Activated naive CD8-positive, alpha-beta T cell (primary cell): Measurements from ENCODE around the gene LRRTM4.

Experiments used
- H3K27ac Mint-ChIP-seq: one replicate; pipeline ENCODE4 v1.8.0; 2021; ENCODE audit warnings: mixed read lengths
- H3K27me3 Mint-ChIP-seq: one replicate; pipeline ENCODE4 v1.8.0; 2021; ENCODE audit warnings: mixed read lengths
- H3K36me3 Mint-ChIP-seq: one replicate; pipeline ENCODE4 v1.8.0; 2021; ENCODE audit warnings: mixed read lengths
- H3K4me1 Mint-ChIP-seq: one replicate; pipeline ENCODE4 v1.8.0; 2021; ENCODE audit warnings: low read depth, mixed read lengths
- H3K4me3 Mint-ChIP-seq: one replicate; pipeline ENCODE4 v1.8.0; 2021; ENCODE audit warnings: mild to moderate bottlenecking, mixed read lengths
- H3K9me3 Mint-ChIP-seq: one replicate; pipeline ENCODE4 v1.8.0; 2021; ENCODE audit warnings: low read depth, mixed read lengths

LRRTM4 gene

DNA sequence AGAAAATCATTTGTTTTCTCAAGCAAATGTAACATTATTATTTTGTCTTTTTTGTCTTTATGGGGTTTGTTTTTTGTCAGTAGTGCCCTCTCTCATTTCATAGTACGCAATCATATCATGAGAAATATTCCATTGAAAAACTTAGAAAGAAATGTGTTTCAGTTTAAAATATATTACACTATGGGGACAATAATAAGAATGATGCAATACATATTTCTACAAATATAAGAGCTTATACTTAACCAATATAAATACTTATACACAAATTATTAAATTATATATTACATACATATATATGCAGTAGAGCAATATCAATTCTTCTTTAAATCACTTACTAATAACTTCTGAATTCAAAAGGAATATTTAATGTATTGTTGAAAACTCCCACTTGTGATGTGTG, 13.7 kb downstream of the LRRTM4 start:
- no peaks in the 10 kb centered on the region for H3K4me1 Mint-ChIP-seq
- H3K27ac Mint-ChIP-seq: no peak overlapping the region
- H3K27me3 Mint-ChIP-seq: no peaks in the 10 kb centered on the region
- H3K9me3 Mint-ChIP-seq: peaks cover 9% of the 10 kb centered on the region
- no peaks in the 10 kb centered on the region for H3K36me3 Mint-ChIP-seq
- H3K4me3 Mint-ChIP-seq: no peak overlapping the region

GRCh38 chr2:77507657-77508056, 14.5 kb downstream of the LRRTM4 start:
- H3K27ac Mint-ChIP-seq: no peak overlapping the region
- no peak overlapping the region for H3K4me3 Mint-ChIP-seq
- H3K27me3 Mint-ChIP-seq: no peaks in the 10 kb centered on the region
- no peaks in the 10 kb centered on the region for H3K36me3 Mint-ChIP-seq
- no peaks in the 10 kb centered on the region for H3K4me1 Mint-ChIP-seq
- peaks cover 9% of the 10 kb centered on the region for H3K9me3 Mint-ChIP-seq

GRCh38 chr2:77488141-77488540, 34.0 kb downstream of the LRRTM4 start:
- Mint-ChIP-seq H3K4me3 (no peak overlapping the region), H3K4me1 (no peaks in the 10 kb centered on the region), H3K36me3 (no peaks in the 10 kb centered on the region), H3K9me3 (peaks cover 5% of the 10 kb centered on the region), H3K27me3 (no peaks in the 10 kb centered on the region), H3K27ac (no peak overlapping the region)

- no peaks in the 10 kb centered on the region for H3K36me3 Mint-ChIP-seq
- H3K9me3 Mint-ChIP-seq: peaks cover 5% of the 10 kb centered on the region
- no peaks in the 10 kb centered on the region for H3K4me1 Mint-ChIP-seq
- no peak overlapping the region for H3K27ac Mint-ChIP-seq
- no peak overlapping the region for H3K4me3 Mint-ChIP-seq
- no peaks in the 10 kb centered on the region for H3K27me3 Mint-ChIP-seq
Observed at GRCh38 chr2:77487074-77487803, 34.9 kb downstream of the LRRTM4 start.

DNA sequence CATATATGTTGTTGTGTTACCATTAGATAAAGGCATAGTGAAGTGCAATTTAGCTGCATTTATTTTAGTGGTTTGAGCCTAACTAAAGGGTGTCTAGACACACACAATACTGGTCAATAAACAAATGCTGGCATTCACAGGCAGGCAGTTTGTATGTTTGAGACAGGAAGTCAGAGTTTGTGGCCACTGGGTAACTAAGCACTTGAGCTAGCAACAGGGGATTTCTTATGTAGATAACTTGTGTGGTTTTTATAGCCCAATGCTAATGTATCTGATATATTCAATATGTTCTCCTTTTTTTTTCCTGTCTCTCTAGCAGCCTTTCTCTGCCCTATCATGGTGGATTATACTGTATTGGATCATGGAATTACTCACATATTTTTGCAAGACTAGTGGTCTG, 38.1 kb downstream of the LRRTM4 start:
- Mint-ChIP-seq H3K4me3 (no peak overlapping the region), H3K9me3 (no peaks in the 10 kb centered on the region), H3K27me3 (no peaks in the 10 kb centered on the region), H3K27ac (no peak overlapping the region), H3K36me3 (no peaks in the 10 kb centered on the region), H3K4me1 (no peaks in the 10 kb centered on the region)

DNA sequence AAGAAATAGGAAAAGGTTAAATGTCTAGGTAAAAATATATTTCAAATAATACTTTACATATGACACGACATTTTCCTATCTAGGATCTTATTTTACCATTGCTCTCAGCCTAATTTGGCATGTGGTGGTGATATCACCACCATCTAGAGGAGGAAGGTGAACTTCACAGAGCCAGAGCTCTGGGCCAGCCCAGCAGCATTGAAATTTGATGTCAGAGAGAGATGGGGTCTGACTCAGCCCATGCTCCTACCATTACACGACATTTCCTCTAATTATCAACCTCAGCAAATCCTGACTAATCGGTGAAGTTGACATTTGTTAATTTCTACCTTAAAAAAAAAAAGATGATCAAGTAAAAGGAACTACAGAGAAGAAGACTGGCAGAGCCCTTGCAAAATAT, 42.3 kb downstream of the LRRTM4 start:
- Mint-ChIP-seq H3K9me3 (peaks cover 11% of the 10 kb centered on the region), H3K27ac (no peak overlapping the region), H3K36me3 (no peaks in the 10 kb centered on the region), H3K27me3 (no peaks in the 10 kb centered on the region), H3K4me1 (no peaks in the 10 kb centered on the region), H3K4me3 (no peak overlapping the region)

- Mint-ChIP-seq H3K27ac (no peak overlapping the region), H3K4me3 (no peak overlapping the region), H3K36me3 (no peaks in the 10 kb centered on the region), H3K27me3 (no peaks in the 10 kb centered on the region), H3K9me3 (peaks cover 11% of the 10 kb centered on the region), H3K4me1 (no peaks in the 10 kb centered on the region)
Observed at GRCh38 chr2:77479395-77479794, 42.8 kb downstream of the LRRTM4 start.

DNA sequence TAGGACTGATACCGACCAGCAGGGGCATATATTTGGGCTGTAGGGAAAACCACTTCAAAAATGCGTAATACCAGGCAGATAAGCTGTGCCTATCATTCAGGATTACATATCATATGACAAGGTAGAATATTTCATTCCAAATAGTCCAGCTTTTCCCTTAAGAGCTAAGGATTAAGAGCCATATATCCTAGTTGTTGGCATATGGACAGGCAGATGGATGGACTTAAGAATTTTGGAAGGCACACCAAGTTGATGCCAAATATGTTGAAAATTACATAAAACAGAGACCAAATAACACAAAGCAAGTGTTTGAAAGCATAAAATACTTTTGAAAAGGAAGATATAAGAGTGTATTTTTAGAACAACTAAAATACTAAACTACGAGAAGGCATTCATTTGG, 52.1 kb downstream of the LRRTM4 start:
- no peaks in the 10 kb centered on the region for H3K27me3 Mint-ChIP-seq
- no peaks in the 10 kb centered on the region for H3K36me3 Mint-ChIP-seq
- no peak overlapping the region for H3K4me3 Mint-ChIP-seq
- no peak overlapping the region for H3K27ac Mint-ChIP-seq
- H3K4me1 Mint-ChIP-seq: no peaks in the 10 kb centered on the region
- peaks cover 8% of the 10 kb centered on the region for H3K9me3 Mint-ChIP-seq

- Mint-ChIP-seq H3K27me3 (no peaks in the 10 kb centered on the region), H3K4me1 (no peaks in the 10 kb centered on the region), H3K4me3 (no peak overlapping the region), H3K27ac (no peak overlapping the region), H3K9me3 (peaks cover 8% of the 10 kb centered on the region), H3K36me3 (no peaks in the 10 kb centered on the region)
Observed at GRCh38 chr2:77469106-77469505, 53.1 kb downstream of the LRRTM4 start.

DNA sequence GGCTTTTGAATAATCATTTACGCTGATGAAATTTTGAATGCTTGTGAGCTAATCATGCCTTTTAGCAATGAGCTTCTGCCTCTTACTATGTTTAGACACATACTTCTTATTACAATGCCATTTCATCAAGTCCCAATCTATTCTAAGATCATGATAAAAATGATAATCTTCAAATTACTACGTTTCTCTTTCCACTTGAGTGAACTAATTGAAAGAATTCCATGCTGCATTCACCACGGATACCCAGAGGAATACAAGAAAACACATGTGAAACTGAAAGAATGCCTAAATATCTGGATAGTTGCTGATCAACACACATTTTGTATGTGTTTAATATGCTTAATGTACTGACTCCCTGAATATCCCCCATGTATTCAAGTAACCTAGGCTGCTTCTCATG, 62.3 kb downstream of the LRRTM4 start:
- Mint-ChIP-seq H3K4me1 (no peaks in the 10 kb centered on the region), H3K36me3 (no peaks in the 10 kb centered on the region), H3K27ac (no peak overlapping the region), H3K27me3 (no peaks in the 10 kb centered on the region), H3K9me3 (peaks cover 19% of the 10 kb centered on the region), H3K4me3 (no peak overlapping the region)

GRCh38 chr2:77458216-77458615, 64.0 kb downstream of the LRRTM4 start:
- Mint-ChIP-seq H3K4me1 (no peaks in the 10 kb centered on the region), H3K9me3 (peaks cover 19% of the 10 kb centered on the region), H3K4me3 (no peak overlapping the region), H3K27me3 (no peaks in the 10 kb centered on the region), H3K27ac (no peak overlapping the region), H3K36me3 (no peaks in the 10 kb centered on the region)

DNA sequence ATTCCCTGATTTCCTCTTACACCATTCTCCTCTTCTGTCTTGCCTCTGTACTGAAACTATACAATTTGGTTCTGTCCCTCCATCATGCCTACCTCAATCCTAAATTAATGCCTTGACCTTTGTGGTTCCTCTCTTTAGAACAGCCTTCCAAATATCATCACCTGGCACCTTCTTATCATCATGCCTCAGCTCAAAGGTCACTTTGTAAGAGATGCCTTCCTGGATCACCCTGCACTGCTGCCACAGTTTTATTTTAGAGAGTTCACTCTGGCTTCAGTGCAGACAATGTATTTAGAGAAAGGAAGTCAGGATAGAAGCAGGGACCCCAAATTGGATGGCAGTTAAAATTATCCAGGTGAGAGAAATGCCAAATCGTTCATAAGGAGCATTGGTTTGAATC, 64.5 kb downstream of the LRRTM4 start:
- peaks cover 19% of the 10 kb centered on the region for H3K9me3 Mint-ChIP-seq
- H3K4me1 Mint-ChIP-seq: no peaks in the 10 kb centered on the region
- H3K36me3 Mint-ChIP-seq: no peaks in the 10 kb centered on the region
- H3K4me3 Mint-ChIP-seq: no peak overlapping the region
- no peaks in the 10 kb centered on the region for H3K27me3 Mint-ChIP-seq
- no peak overlapping the region for H3K27ac Mint-ChIP-seq

DNA sequence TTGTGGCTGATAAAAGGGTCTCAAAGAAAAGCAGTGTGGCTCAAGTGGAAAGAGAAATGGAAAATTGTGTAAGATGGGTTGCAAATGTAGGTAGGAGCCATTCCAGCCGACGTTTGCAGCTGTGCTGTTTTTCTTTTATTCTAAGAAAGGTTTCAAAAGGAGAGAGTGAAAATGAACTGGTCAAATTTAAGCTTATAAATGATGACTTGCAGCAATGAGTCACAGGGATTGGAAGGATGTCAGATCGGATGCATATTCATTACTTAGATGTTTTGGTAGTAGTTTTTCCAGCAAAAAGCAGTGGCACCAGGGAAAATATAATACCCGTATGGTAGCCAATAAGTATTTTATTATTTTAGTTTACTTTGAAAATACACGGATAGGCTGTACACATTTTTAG, 79.1 kb downstream of the LRRTM4 start:
- Mint-ChIP-seq H3K27ac (no peak overlapping the region), H3K27me3 (no peaks in the 10 kb centered on the region), H3K4me1 (no peaks in the 10 kb centered on the region), H3K4me3 (no peak overlapping the region), H3K36me3 (no peaks in the 10 kb centered on the region), H3K9me3 (peaks cover 19% of the 10 kb centered on the region)

GRCh38 chr2:77434880-77435279, 87.3 kb downstream of the LRRTM4 start:
- H3K4me3 Mint-ChIP-seq: no peak overlapping the region
- peaks cover 14% of the 10 kb centered on the region for H3K9me3 Mint-ChIP-seq
- H3K36me3 Mint-ChIP-seq: no peaks in the 10 kb centered on the region
- no peak overlapping the region for H3K27ac Mint-ChIP-seq
- no peaks in the 10 kb centered on the region for H3K27me3 Mint-ChIP-seq
- H3K4me1 Mint-ChIP-seq: no peaks in the 10 kb centered on the region

GRCh38 chr2:77428946-77429345, 93.2 kb downstream of the LRRTM4 start:
- H3K9me3 Mint-ChIP-seq: peaks cover 8% of the 10 kb centered on the region
- H3K4me1 Mint-ChIP-seq: no peaks in the 10 kb centered on the region
- no peaks in the 10 kb centered on the region for H3K27me3 Mint-ChIP-seq
- H3K4me3 Mint-ChIP-seq: no peak overlapping the region
- H3K27ac Mint-ChIP-seq: no peak overlapping the region
- no peaks in the 10 kb centered on the region for H3K36me3 Mint-ChIP-seq

DNA sequence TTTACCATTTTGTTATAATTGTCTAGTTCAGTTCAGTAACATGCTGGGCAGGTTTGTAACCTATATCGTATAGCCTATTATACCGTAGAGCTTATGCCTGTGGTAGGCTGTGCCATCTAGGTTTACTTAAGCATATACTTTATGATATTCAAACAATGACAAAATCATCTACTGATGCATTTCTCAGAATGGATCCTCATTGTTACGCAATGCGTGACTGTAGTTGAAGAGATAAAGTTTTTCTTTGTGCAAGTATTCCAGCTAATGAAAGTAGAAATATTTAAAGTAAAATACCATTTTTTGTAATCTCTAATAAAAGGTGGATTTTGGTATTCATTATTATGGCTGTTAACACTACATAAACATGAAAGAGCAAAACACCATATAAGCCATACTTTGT, 100.2 kb downstream of the LRRTM4 start:
- Mint-ChIP-seq H3K4me1 (no peaks in the 10 kb centered on the region), H3K36me3 (no peaks in the 10 kb centered on the region), H3K9me3 (no peaks in the 10 kb centered on the region), H3K27ac (no peak overlapping the region), H3K4me3 (no peak overlapping the region), H3K27me3 (no peaks in the 10 kb centered on the region)
